HepG2 (cell line): ENCODE results near the gene VILL. TPM values are rescaled to one million over a fixed set of nuclear protein-coding genes. Genes with fewer than 3 reads are reported as not detected.

Experiments used
- ATAC-seq: fragments of 200-7000 bp; cut with Tn5 transposase; 3 replicates; pipeline ENCODE4 v1.9.1; 2020; ENCODE audit warnings: mild to moderate bottlenecking, moderate library complexity
- BruUV-seq: library from RNA; stranded (reverse); fragments of 400-500 nt; replicated peaks from 2 replicates; lab custom pipeline; 2021; lab: Mats Ljungman, UMichigan
- CTCF ChIA-PET: fragments of 300-600 bp; formaldehyde crosslinking; extraction: SDS; loops from one replicate; lab custom pipeline; 2021; ENCODE audit warnings: low total read pairs, inconsistent platforms, low intra/inter-chr PET ratio; lab: Yijun Ruan, JAX
- POLR2A ChIA-PET: fragments of 350-600 bp; sonication (Branson Sonifier 250); formaldehyde crosslinking; loops from one replicate; lab custom pipeline; 2020; ENCODE audit warnings: antibody characterized with exemption, inconsistent platforms; lab: Yijun Ruan, JAX
- DNase-seq: peaks from one replicate; pipeline ENCODE4 v3.0.0-alpha.2; 2015; ENCODE audit warnings: low spot score
- FAIRE-seq: peaks from 3 replicates; lab custom pipeline; 2011; peaks lifted over from hg19 to GRCh38; lab: Jason Lieb, UNC
- H2AFZ ChIP-seq: one replicate; pipeline ENCODE4 v1.6.1; 2011; ENCODE audit warnings: low read length, inconsistent platforms
- H3K27ac ChIP-seq: fragments of 300-600 bp; 3 replicates; pipeline ENCODE4 v1.8.0; 2011; ENCODE audit warnings: mixed run types, mild to moderate bottlenecking, mixed read lengths, low read length, inconsistent platforms; ENCODE audit not compliant: insufficient read depth; ENCODE audit errors: extremely low read length
- H3K27me3 ChIP-seq, 2 experiments: fragments of 200-600 bp in 1 of 2; 2 replicates in 1 of 2; 3 replicates in 1 of 2; pipeline versions ENCODE4 v1.6.0 to v1.8.0; 2011; ENCODE audit warnings: low read length in 2 of 2, mild to moderate bottlenecking in 2 of 2, moderate library complexity in 2 of 2, inconsistent platforms in 1 of 2; ENCODE audit not compliant: insufficient read depth in 2 of 2, control insufficient read depth in 1 of 2
- H3K36me3 ChIP-seq, 2 experiments: fragments of 200-600 bp in 1 of 2; replicated peaks in 1 of 2; 2 replicates in 1 of 2; 3 replicates in 1 of 2; pipeline versions ENCODE4 v1.5.1 to v1.8.0; 2011; ENCODE audit warnings: low read length in 2 of 2, inconsistent platforms in 1 of 2; ENCODE audit not compliant: insufficient read depth in 2 of 2, control insufficient read depth in 1 of 2
- H3K4me1 ChIP-seq: 2 replicates; pipeline ENCODE4 v1.5.1; 2012; ENCODE audit warnings: low read length, inconsistent platforms; ENCODE audit not compliant: insufficient read depth
- H3K4me2 ChIP-seq: 2 replicates; pipeline ENCODE4 v1.6.0; 2011; ENCODE audit warnings: low read depth, low read length, inconsistent platforms
- H3K4me3 ChIP-seq, 3 experiments: fragments of 200-600 bp in 1 of 3; sonication (generic), shearing (Covaris generic) in 1 of 3; replicated peaks in 1 of 3; 2 replicates each; pipeline ENCODE4 v1.5.1; 2011 to 2016; ENCODE audit warnings: low read length in 3 of 3, inconsistent platforms in 2 of 3, low read depth in 2 of 3, mild to moderate bottlenecking in 2 of 3, control low read depth in 1 of 3, mixed read lengths in 1 of 3; ENCODE audit not compliant: insufficient read depth in 1 of 3
- H3K79me2 ChIP-seq: one replicate; pipeline ENCODE4 v1.6.1; 2011; ENCODE audit warnings: low read length, inconsistent platforms; ENCODE audit not compliant: insufficient read depth
- H3K9ac ChIP-seq: 2 replicates; pipeline ENCODE4 v1.6.0; 2011; ENCODE audit warnings: mild to moderate bottlenecking, low read depth, low read length, inconsistent platforms; ENCODE audit not compliant: insufficient read depth
- H3K9me3 ChIP-seq: 2 replicates; pipeline ENCODE4 v1.5.1; 2012; ENCODE audit warnings: mild to moderate bottlenecking, low read length
- H4K20me1 ChIP-seq: 2 replicates; pipeline ENCODE4 v1.6.0; 2011; ENCODE audit warnings: inconsistent platforms, mild to moderate bottlenecking, low read length, moderate library complexity; ENCODE audit not compliant: insufficient read depth
- AGO2 ChIP-seq: fragments of 200-400 bp; formaldehyde crosslinking; optimal IDR thresholded peaks from 2 replicates; pipeline ENCODE3; 2017; ENCODE audit warnings: mild to moderate bottlenecking, low read depth, low read length, moderate library complexity
- ARNT ChIP-seq: fragments of 450-650 bp; IDR thresholded peaks from 2 replicates; pipeline ENCODE4 v1.6.1; 2017
- CREM ChIP-seq, 2 experiments: sonication (generic) in 1 of 2; formaldehyde crosslinking in 1 of 2; IDR thresholded peaks; 2 replicates each; pipeline versions ENCODE4 v1.4.0 to v1.6.1; 2016 to 2020; ENCODE audit warnings: antibody characterized with exemption in 1 of 2, mild to moderate bottlenecking in 1 of 2, missing genetic modification reagents in 1 of 2
- FOXC1 ChIP-seq: sonication (generic); formaldehyde crosslinking; IDR thresholded peaks from 2 replicates; pipeline ENCODE4 v1.8.0; 2022; ENCODE audit warnings: mild to moderate bottlenecking, missing genetic modification reagents, borderline replicate concordance
- KLF6 ChIP-seq: IDR thresholded peaks from 2 replicates; pipeline ENCODE4 v1.8.0; 2016; ENCODE audit warnings: missing biosample characterization, missing genetic modification reagents
- MAF1 ChIP-seq: sonication (generic); formaldehyde crosslinking; IDR thresholded peaks from 2 replicates; pipeline ENCODE4 v1.5.0; 2020; ENCODE audit warnings: missing genetic modification reagents, borderline replicate concordance
- NR3C1 ChIP-seq: sonication (generic); formaldehyde crosslinking; IDR thresholded peaks from 2 replicates; pipeline ENCODE4 v1.4.0; 2020; ENCODE audit warnings: missing genetic modification reagents
- REL ChIP-seq: sonication (generic); formaldehyde crosslinking; conservative IDR thresholded peaks from 2 replicates; pipeline ENCODE4 v1.8.0; 2022; ENCODE audit warnings: mild to moderate bottlenecking, missing genetic modification reagents, moderate library complexity
- REST ChIP-seq, 2 experiments: IDR thresholded peaks; 2 replicates each; pipeline ENCODE4 v1.6.1; 2011 to 2012; ENCODE audit warnings: low read length in 2 of 2, borderline replicate concordance in 1 of 2, low read depth in 1 of 2, mild to moderate bottlenecking in 1 of 2, moderate library complexity in 1 of 2
- SIX1 ChIP-seq: sonication (generic); formaldehyde crosslinking; IDR thresholded peaks from 2 replicates; pipeline ENCODE4 v1.4.0; 2020; ENCODE audit warnings: missing genetic modification reagents, borderline replicate concordance
- SMAD1 ChIP-seq: sonication (generic); formaldehyde crosslinking; IDR thresholded peaks from 2 replicates; pipeline ENCODE4 v1.4.0; 2020; ENCODE audit warnings: missing genetic modification reagents, low read depth, mild to moderate bottlenecking, borderline replicate concordance
- STAG1 ChIP-seq: sonication (generic); formaldehyde crosslinking; IDR thresholded peaks from 2 replicates; pipeline ENCODE4 v1.4.0; 2020; ENCODE audit warnings: missing genetic modification reagents
- ZFP36L2 ChIP-seq: sonication (generic); formaldehyde crosslinking; IDR thresholded peaks from 2 replicates; pipeline ENCODE4 v1.4.0; 2020; ENCODE audit warnings: missing genetic modification reagents
- ZIK1 ChIP-seq: sonication (generic); formaldehyde crosslinking; IDR thresholded peaks from 2 replicates; pipeline ENCODE4 v1.5.0; 2020; ENCODE audit warnings: mild to moderate bottlenecking, low read depth, missing genetic modification reagents, borderline replicate concordance
- ZNF10 ChIP-seq: sonication (generic); formaldehyde crosslinking; IDR thresholded peaks from 2 replicates; pipeline ENCODE4 v1.4.0; 2020; ENCODE audit warnings: mild to moderate bottlenecking, low read depth, missing genetic modification reagents, borderline replicate concordance
- ZNF280B ChIP-seq: sonication (generic); formaldehyde crosslinking; IDR thresholded peaks from 2 replicates; pipeline ENCODE4 v1.5.0; 2020; ENCODE audit warnings: missing genetic modification reagents, mild to moderate bottlenecking, borderline replicate concordance
- ZNF335 ChIP-seq: sonication (generic); formaldehyde crosslinking; IDR thresholded peaks from 2 replicates; pipeline ENCODE4 v1.4.0; 2020; ENCODE audit warnings: missing genetic modification reagents
- ZNF589 ChIP-seq: sonication (generic); formaldehyde crosslinking; conservative IDR thresholded peaks from 2 replicates; pipeline ENCODE4 v1.8.0; 2022; ENCODE audit warnings: mild to moderate bottlenecking, moderate library complexity, missing genetic modification reagents
- WGBS: methylation state at CpG from one replicate; pipeline ENCODE4 v1.1.6; 2017; ENCODE audit warnings: low lambda C conversion rate; 5-methylcytosine and 5-hydroxymethylcytosine counted together
- in situ Hi-C: cut with HindIII; loops from 2 replicates; pipeline ENCODE4 v1.10.0; 2017; ENCODE audit warnings: low pct_unique_long_range_greater_than_20kb; ENCODE audit not compliant: extremely low pct_ligation_motif_present
- intact Hi-C: fragments of 100-400 bp; cut with micrococcal nuclease; formaldehyde crosslinking; loops from one replicate; pipeline ENCODE4 v1.10.0; 2022; ENCODE audit not compliant: unreplicated experiment
- polyA plus RNA-seq, 8 experiments: library from polyadenylated mRNA; depleted of rRNA in 3 of 8; stranded (reverse) in 7 of 8; unstranded in 1 of 8; fragments of >200 nt; fragmentation: Illumina TruSeq in 4 of 8; extraction: Trizol in 4 of 8; gene quantifications; 2 replicates each; pipeline versions ENCODE4 v1.2.1 to v1.2.3, GENCODE V29; 2011 to 2016; ENCODE audit warnings: low read depth in 4 of 8, missing spikeins in 1 of 8, mixed read lengths in 1 of 8; ENCODE audit not compliant: insufficient read depth in 1 of 8
- total RNA-seq, 5 experiments: library from RNA; depleted of rRNA; stranded (reverse); fragments of >200 nt; fragmentation: Illumina TruSeq; extraction: Trizol; gene quantifications; 2 replicates each; pipeline ENCODE4 v1.2.3, GENCODE V29; 2016; ENCODE audit warnings: low read depth in 1 of 5

VILL gene
- total and polyA plus RNA-seq, 2 of the 13 experiments (the other 11 are each of a cell fraction or from before 2014, with no cell fraction given): 3.2 to 5.3 TPM

GRCh38 chr3:38008191-38008701, 17.7 kb downstream of the VILL start (continued):
- TF ChIP-seq AGO2 (peak; percentile 40), ZNF280B (CRISPR knock-in tag) (no peak), ZNF10 (CRISPR knock-in tag) (no peak), SIX1 (CRISPR knock-in tag) (no peak), ZIK1 (CRISPR knock-in tag) (no peak), SMAD1 (CRISPR knock-in tag) (no peak), MAF1 (CRISPR knock-in tag) (no peak), KLF6 (CRISPR knock-in tag) (no peak), ZNF589 (CRISPR knock-in tag) (no peak), CREM (IDR thresholded peaks at IDR 0.05) (no peak), CREM (CRISPR knock-in tag; IDR thresholded peaks at IDR 0.05) (no peak)

- Histone ChIP-seq H3K36me3 (no peaks in the 10 kb centered on the region; a peak in 2 of 5 replicates), H3K4me3 (no peak overlapping the region), H3K9ac (no peak overlapping the region), H4K20me1 (no peaks in the 10 kb centered on the region), H3K4me2 (no peak overlapping the region), H3K4me1 (peaks cover 22% of the 10 kb centered on the region), H3K27ac (no peak overlapping the region), H3K27me3 (no peaks in the 10 kb centered on the region; a peak in 1 of 5 replicates), H3K79me2 (no peaks in the 10 kb centered on the region), H2AFZ (no peak overlapping the region), H3K9me3 (no peaks in the 10 kb centered on the region)
- ChIA-PET CTCF (no interaction called here), POLR2A (no interaction called here)
- BruUV-seq: no TSS peak
- intact Hi-C loops (no loop called here), in situ Hi-C loops (no loop called here)
- no peak for FAIRE-seq
- WGBS: 80% methylated on average over 12 of the region's 16 CpGs
- DNase-seq: no peak
- no peak for ATAC-seq
- TF ChIP-seq ARNT (no peak), STAG1 (CRISPR knock-in tag) (no peak), NR3C1 (CRISPR knock-in tag) (no peak), ZFP36L2 (CRISPR knock-in tag) (no peak), ZNF335 (CRISPR knock-in tag) (no peak), REST (IDR thresholded peaks at IDR 0.05; ENCODE audit: borderline replicate concordance in 1 of 2, low read depth in 1 of 2, low read length in 2 of 2) (no peak), FOXC1 (CRISPR knock-in tag) (no peak), REL (no peak)
Observed at GRCh38 chr3:38008971-38009580, 18.5 kb downstream of the VILL start.
